ENCODE results near the gene FMNL2.
A peak's percentile ranks its signal among the peaks of the same experiment; 100 is the strongest.

FMNL2 gene

DNA sequence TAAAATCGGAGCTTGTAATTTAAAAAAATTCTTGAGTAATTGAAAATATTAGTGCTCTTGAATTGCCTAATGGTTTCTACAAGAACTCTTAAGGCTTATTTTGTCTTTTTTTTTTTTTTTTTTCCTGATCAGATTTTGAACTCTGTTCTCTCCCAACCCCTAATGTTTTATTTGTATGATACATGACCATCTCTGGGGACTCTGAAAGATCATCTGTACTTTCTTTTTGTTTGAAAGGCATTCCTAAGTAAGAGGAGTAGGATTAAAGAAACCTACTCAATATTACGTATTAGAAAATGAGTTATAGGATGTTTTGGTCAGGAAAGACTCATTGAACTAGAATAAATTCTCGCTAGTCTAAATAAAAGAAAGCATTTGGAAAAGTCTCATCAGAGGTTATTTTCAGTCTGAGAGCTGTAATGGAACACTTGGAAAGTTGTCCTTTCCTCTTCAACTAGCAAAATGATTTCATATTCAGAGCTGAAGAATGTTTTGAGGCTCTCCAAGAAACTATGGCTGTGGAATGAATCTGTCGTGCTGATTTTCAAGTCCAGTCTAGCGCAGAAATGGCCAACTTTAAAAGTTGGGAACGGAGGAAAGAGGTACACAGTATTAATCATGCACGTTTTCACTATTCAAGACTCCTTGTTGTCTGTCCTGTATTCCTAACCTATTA is 199.6 kb downstream of the FMNL2 start:
- DNase-seq = no peak

DNA sequence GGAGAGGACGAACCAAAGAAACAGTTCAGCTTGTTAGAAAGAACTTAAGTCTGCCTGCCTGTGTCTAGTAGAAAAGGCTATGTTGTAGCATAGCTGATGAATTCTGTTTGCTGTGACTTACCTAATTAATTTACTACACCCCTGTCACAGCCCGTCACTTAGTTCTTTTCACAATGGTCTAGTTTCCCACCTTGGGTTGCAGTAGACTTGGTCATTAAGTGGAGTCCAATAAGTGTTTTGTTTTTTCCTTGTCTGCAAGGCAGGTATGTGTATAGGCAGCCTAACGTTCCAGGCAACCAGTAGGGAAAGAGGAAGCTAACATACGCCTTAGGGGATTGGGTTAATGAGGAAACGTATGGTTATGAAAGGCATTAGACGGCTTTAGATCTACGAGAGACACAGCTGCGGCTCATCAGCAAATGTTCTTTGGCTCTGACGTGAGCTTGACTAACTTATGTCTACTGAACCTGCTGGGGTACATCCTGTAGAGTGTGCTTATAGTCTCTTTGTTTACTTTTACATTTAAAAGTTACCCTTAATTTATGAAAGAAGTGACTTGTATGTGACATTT is 202.2 kb downstream of the FMNL2 start:
- peak; percentile 52 for DNase-seq

DNA sequence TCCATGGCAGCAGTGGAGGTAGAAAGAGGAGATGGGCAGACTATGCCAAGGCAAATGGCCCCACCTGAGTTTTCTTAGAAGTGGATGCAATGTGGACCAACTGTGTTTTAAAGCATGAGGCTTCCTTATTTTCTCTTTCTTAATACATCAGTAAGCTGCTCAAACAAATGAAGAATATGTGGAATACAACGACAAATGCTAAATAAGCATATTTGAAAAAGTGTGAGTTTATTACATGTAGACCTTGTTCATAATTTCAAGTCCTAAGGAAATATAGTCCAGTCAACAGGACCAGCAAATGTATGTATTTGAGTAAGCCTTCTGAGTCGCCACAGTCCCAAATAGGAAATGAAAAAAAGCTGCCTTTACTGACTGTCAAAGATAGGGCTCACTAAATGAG is 204.4 kb downstream of the FMNL2 start:
- no peak for DNase-seq

DNA sequence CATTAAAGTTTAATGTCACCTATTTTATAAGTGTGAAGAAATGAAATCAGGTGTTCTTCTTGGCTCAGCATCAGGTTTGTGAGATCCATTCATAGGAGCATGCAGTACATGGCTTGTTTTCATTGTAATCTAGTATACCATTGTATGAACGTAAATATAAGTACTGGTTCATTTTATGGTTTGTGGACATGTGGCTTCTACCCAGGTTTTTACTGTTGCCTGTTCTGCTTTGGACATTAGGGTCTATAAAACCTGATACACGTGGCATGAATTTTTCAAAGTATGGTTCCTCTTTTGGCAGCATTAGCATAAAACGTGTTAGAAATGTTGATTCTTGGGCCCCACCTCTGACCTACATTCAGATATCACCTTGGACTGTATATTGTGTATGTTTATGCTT is 206.7 kb downstream of the FMNL2 start:
- DNase-seq = no peak

DNA sequence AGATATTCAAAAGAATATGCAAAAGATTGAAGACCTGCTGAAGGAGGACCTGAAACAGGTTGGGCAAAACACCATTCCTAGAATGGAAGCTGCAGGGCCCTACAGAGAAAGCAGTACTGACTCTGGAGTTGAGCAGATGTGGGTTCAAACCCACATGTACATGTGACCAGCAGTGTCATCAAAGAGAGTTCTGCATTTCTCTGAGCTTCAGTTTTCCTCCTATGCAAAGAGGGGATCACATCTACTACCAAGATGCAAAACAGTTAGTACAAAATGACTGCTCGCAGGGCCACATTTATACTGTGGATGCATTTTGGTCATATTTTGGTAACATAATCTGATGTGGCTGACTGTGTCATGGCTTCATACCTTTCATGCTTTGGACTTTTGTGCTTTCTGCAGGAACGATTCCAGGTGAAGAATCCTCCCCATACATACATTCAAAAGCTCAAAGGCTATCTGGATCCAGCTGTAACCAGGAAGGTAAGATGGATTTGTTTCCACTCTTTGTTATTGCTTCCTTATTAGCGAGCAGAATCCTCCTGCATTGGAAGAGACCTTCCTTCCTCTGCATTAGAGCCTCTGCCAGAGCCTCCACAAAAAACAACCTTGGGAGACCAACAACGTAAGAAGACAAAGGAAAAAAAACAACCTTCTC is 207.5 kb downstream of the FMNL2 start:
- no peak for DNase-seq

DNA sequence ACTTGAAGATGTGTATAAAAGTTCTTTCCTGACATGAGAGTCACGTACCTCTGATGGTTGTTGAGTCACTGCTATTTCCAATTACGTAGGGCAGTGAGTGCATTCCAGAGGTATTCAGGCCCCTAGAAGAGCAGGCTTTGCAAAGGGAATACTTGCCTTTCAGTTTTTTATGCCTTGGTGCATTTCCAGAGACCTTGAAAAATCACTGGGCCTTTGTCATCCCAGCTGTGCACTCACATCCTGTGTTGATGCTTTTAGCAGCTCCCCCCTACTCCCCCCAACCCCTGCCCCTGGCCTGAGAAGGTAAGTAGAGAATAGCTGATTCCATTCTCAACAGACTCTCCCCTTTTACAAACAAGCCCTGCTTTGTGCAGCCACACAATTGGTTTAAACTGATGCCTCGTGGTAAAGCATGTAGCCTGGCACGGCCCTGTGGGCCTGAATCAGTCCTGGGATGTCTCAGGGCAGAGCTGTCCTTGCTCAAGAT is 208.1 kb downstream of the FMNL2 start:
- peak; percentile 25 for DNase-seq

DNA sequence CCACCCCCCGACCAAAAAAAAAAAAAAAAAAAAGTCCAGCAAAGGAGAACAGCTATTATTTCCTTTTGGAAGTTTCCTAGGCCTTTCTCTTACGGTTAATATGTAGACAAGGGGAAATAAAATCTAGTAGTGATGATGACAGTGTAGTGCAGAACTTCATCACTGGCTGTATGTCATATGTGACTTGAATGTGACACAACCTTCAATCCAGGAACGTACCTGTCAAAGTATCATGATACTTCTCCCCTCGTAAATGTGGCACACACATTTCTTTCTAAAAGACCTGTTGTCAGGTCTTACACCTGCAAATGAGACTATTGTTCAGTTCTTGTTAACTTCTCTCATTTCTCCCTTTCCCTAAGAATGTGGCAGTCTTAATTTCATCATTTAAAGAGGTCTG is 208.7 kb downstream of the FMNL2 start:
- DNase-seq = no peak

DNA sequence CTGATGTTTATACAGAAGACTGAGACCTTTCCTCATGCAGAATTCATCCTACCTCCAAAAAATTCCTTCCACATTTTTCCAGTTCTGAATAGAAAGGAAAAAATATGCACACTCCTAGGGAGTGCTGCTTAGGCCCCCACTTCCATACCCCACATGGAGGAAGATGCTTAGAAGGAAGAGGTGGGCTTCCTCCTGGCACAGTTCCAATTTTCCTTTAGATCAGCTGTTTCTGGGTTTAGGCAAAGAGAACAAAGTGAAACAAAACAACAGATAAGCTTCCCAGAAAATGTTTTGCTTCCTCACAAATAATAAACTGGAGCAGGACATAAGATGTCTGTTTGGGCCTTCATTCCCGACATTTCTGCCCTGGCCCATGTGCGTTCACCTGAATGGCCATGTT is 209.7 kb downstream of the FMNL2 start:
- no peak for DNase-seq

DNA sequence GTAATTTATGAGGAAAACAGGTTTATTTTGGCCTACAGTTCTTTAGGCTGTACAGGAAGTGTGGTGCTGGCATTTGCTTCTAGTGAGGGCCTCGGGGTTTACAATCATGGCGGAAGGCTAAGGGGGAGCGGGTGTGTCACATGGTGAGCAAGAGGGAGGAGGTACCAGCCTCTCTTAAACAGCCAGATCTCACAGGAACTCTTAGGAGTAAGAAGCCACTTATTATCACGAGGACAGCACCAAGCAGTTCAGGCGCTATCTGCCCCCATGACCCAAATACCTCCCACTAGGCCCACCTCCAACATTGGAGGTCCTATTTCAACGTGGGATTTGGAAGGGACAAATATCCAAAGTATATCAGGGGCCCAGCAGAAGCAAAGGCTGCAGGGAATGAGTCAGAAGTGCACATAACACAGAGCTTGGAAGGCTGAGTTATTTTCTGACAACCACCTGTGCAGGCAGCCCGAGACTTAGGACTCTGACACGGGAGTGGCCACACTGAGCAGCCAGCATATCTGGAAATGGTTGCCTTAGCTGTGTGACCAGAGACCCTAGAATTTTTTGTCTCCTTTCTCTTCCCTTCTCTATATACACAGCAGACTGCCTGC is 211.4 kb downstream of the FMNL2 start:
- no peak for DNase-seq

DNA sequence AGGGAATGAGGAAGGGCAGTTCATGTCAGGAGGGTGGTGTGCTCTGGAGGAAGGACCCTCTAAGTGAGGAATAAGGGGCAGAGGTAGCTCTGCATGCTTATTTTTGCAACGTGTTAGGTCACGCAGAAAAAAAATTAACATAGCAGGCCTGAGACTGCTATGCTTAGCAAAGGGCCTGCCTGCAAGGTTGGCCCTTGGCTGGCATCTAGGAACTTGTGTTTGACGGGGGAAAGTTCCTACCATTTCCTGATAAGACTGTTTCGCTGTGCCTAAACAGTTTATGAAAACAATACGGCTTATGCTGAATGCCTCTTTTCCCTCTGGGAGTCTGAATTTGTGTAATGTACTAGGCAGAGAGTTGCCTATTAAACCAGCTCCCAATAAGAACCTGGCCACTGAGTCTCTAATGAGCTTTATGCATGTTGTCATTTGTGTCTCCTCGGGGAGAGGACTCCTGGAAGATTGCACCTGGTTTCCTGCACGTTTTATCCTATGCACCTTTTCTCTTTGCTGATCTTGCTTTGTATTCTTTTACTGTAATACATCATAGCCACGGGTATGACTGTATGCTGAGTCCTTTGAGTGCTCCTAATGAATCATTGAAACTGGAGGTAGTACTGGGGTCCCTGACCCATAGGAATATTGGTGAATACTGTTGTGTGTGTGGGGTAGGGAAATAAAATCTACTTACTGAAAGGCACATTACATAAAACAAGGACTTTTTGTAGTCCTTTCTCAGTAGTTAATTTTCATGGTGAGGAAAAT is 213.3 kb downstream of the FMNL2 start:
- DNase-seq = no peak

DNA sequence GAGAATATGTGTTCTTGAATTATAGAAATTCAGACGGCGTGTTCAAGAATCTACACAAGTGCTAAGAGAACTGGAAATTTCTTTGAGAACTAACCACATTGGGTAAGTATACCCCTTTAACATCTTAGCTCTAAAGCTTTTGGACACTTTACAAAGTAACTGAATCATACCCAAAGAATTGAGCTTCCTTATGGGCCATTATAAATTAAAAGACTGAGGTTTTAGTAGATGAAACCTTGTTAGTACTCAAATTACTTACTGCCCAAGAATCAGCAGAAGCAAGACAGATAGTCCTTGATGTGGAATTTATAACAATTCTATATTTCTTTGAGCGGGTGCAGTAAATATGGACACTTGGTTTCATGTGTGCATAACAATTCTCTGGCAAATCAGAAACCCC is 214.0 kb downstream of the FMNL2 start:
- DNase-seq = no peak

DNA sequence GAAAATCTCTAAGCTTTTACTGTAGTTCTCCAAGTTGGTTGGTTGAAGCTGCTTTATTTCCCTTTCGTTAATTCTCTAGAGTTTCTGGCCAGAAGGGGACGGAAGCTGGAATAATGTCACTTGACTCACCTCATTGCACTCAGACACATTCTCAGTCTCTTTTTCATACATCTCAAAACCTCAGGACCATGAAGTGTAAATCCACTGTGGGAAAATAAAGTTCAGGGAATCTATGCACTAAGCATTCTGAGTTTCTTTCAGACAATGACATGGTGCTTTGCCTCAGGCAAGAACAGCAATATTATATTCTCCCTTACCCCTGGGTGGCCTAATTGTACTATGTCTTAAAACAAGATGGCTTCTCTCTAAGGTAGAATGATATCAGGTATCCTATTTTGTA is 214.4 kb downstream of the FMNL2 start:
- DNase-seq = peak; percentile 37

DNA sequence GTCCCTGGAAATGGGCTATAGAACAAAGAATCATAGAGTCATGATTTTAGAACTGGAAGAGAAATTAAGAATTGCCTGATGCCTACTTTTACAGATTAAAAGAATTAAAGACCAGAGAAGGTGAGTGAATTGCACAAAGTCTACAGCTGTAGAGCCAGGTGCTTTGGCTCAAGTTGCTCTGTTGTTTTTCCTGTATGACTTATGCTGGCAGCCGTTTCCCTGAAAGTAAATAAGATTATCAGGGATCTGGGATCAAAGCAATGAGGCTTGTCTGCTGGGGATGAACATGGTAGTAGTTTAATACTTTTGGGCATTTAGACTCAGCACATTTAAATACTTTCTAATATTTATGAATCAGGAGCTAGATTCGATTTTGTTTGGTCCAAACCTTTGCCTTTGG is 215.4 kb downstream of the FMNL2 start:
- DNase-seq = no peak

DNA sequence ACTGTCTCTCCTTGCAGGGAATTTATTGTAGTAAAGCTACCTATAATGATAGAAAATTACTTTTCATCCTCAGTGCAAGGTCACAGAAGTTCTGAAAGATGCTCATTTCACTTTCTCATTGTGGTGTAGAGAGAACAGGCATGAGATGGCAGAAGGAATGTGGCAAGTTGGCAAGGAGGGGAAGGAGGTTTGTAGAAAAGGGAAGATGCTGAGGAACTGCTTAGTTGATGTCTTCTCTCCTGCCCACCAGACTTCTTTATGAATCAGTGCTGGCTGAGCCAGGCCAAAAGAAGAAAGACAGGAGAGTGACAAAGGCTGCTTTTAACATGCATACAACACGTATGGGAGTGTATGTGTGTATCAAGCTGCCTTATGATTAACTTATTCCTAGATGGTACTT is 217.9 kb downstream of the FMNL2 start:
- no peak for DNase-seq

DNA sequence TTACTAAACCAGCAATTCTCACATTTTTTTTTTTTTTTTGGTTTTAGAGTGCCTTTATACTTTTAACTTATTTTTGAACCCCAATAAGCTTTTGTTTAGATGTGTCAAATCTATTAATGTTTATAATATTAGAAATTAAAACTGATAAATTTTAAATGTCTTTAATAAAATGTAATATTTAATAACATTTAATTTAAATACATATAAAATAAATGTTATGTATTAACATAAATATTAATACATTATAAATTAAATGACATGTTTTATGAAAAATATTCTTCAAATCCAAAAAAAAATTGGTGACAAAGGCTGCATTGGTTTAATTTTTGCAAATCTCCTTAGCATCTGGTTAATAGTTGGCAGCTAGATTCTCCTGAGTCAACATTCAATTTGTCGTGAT is 218.5 kb downstream of the FMNL2 start:
- DNase-seq = no peak

DNA sequence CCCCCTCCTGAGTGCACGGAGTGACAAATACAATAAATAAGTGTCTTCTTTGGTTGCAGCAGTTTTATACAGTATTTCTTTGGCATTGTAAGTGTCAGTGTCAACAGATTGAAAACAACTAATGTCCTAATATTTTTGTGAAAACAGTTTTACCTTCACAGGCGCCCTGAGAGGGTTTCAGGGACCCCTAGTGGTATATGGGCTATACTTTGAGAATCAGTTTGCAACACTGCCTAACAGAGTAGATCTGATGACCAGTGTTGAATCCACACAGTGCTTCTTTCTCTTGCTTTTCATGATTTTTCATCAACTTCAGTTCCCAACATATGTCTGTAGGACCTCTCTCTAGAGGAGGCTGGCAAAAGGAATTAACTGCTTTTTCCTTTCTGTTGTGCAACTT is 220.1 kb downstream of the FMNL2 start:
- no peak for DNase-seq

DNA sequence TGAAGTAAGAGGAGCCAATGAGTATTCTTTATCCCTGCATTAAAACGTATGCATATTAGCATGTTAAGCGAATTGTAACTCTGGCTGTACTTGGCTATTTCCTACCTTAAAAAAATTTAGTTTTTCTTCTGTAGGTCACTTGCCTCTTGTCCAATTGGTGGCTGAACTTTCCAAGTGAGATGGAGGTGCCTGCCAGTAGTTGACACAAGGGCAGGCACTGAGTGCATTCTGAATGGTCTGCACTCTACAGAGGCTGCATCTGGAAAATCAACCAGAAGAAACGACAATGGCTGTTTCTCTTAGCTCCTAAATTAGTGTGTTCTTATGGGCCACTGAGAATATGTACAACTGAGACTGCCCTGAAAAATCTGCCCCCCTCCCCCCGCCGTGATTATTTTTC is 221.5 kb downstream of the FMNL2 start:
- no peak for DNase-seq

DNA sequence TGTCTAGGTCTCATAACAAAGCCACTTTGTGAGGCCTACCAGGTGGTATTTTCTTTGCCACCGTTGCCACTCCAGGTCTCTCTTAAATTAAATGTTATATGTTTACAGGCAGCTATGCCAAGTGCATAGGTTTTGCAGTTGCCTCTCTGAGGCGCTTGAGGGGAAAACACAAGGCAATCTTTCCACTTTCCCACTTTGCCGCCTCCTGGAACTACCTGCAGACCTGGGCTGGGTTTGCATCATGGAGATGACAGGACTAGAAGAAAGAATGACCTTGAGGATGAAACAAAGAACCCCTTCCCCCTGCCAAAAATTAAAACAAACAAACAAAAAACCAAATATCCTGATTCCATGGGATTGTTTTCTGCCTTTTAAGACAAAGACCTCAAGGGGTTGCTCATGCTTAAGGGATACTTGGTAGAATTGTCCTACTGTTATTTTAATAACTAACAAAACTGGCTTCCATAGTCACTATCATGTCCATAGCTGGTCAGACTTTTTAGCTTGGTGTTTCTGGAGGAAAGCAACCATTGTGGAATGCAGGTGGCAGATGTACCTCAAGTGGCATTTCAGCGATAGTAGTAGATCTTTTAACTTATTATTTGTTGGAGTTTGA is 222.4 kb downstream of the FMNL2 start:
- DNase-seq = no peak

DNA sequence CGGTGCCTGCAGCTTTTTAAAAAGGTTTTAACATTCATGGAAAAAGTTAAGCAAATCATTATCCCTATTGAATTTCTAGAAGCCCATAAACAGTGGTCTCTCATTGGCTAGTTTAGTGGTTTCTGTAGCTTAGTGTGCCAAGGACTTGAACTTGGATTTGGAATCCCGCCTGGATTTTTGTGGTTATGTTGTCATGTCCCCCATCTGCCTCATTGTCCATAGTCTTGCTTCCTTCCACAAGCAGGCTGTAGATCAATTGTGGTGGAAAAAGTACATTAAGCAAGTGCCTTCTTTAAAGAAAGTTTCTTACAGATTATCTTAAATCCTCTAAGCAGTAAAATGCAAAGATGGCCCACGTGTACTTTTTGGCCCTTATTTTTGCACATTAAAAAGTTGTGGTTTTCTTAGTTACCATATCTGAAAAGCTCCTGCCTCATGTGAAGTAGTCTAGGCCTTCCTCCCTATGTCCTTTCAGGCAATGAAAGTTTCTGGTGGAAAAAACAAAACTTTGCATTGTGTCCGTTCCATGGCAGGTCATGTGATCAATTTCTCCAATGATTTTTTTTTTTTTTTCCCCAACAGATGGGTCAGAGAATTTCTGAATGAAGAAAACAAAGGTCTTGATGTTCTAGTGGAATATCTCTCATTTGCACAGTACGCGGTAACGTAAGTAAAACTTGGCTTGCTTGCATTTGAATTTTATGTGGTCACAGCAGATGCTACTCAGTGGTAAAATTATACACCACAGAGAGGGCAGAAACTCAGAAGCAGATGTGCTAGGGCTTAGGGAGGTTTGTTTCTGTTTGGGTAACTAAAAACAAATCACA is 223.4 kb downstream of the FMNL2 start:
- peak; percentile 59 for DNase-seq

DNA sequence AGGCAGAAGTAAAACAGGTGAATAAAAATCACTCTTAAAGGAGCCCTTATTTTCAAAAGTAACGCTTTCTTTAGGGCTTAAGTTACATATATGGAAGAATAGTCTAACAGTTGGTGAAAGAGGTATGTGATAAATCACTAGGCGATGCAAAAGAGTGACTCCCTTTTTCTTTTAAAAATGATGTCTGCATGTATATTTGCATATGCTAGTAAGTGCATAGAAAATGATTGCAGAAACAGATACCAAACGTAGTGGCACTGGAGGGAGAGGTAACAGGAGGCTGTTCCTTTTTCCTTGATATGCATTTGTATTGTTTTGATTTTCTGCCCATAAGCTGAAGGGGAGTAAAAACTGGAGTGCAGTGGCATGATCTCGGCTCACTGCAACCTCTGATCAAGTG is 224.0 kb downstream of the FMNL2 start:
- DNase-seq = no peak

DNA sequence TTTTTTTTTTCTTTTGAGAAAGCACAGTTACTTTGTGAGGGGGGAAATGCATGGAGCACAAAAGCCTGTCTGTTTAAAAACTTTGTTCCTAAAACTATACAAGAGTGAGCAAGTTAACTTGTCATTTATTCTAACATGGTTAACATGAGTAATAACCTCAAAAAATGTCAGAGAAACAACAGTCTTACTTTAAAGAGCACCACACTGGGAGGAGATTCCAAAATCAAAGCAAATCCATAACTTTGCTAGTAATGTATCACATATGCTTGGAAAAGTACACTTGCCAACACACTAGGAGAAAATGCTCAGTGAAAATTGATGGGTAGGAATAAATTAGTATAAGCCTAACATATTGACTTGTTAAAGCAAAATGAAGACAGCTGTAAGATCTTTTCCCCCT is 225.2 kb downstream of the FMNL2 start:
- no peak for DNase-seq
